ENCODE results near the gene ST6GAL1. TPM values are rescaled to one million over a fixed set of nuclear protein-coding genes. Genes with fewer than 3 reads are reported as not detected.
"Not testable (repeated sequence)": the region's sequence is repeated elsewhere in the genome, so short reads cannot be mapped to it uniquely, and the experiment has no call there.

The ST6GAL1 gene
- total RNA-seq, 1 donor from 2014 or later: 410 TPM

GRCh38 chr3:187042346-187042745 is 112.0 kb downstream of the ST6GAL1 start:
- ATAC-seq (peak; percentile 18), DNase-seq (ENCODE audit: low spot score) (peak; percentile 54)

- DNase-seq (ENCODE audit: low spot score) (no peak), ATAC-seq (no peak)
Observed at GRCh38 chr3:187042874-187043458, 112.6 kb downstream of the ST6GAL1 start.

- DNase-seq (ENCODE audit: low spot score) (no peak), ATAC-seq (no peak)
Observed at GRCh38 chr3:187044206-187044605, 113.9 kb downstream of the ST6GAL1 start.

GRCh38 chr3:187044867-187045552 is 114.7 kb downstream of the ST6GAL1 start:
- no peak for ATAC-seq
- DNase-seq (ENCODE audit: low spot score): no peak

GRCh38 chr3:187046033-187046432 is 115.7 kb downstream of the ST6GAL1 start:
- DNase-seq (ENCODE audit: low spot score) (no peak), ATAC-seq (no peak)

GRCh38 chr3:187049462-187050101 is 119.3 kb downstream of the ST6GAL1 start:
- ATAC-seq: peak; percentile 54
- DNase-seq (ENCODE audit: low spot score): no peak

GRCh38 chr3:187051066-187051465 is 120.7 kb downstream of the ST6GAL1 start:
- ATAC-seq: peak; percentile 8
- DNase-seq (ENCODE audit: low spot score): no peak

GRCh38 chr3:187051724-187052366 is 121.5 kb downstream of the ST6GAL1 start:
- DNase-seq (ENCODE audit: low spot score) (no peak), ATAC-seq (peak; percentile 38)

GRCh38 chr3:187052427-187052826 is 122.1 kb downstream of the ST6GAL1 start:
- not testable (repeated sequence) for DNase-seq (ENCODE audit: low spot score); ATAC-seq

GRCh38 chr3:187054433-187054832 is 124.1 kb downstream of the ST6GAL1 start:
- ATAC-seq; DNase-seq (ENCODE audit: low spot score): not testable (repeated sequence)

GRCh38 chr3:187057803-187058202 is 127.5 kb downstream of the ST6GAL1 start:
- ATAC-seq: peak; percentile 21
- not testable (repeated sequence) for DNase-seq (ENCODE audit: low spot score)

GRCh38 chr3:187061748-187062147 is 131.4 kb downstream of the ST6GAL1 start:
- ATAC-seq: no peak
- no peak for DNase-seq (ENCODE audit: low spot score)

GRCh38 chr3:187062526-187063177 is 132.3 kb downstream of the ST6GAL1 start:
- ATAC-seq (peak; percentile 56), DNase-seq (ENCODE audit: low spot score) (no peak)

- DNase-seq (ENCODE audit: low spot score) (no peak), ATAC-seq (peak; percentile 15)
Observed at GRCh38 chr3:187063286-187064121, 133.2 kb downstream of the ST6GAL1 start.

- peak; percentile 82 for DNase-seq (ENCODE audit: low spot score)
- peak; percentile 69 for ATAC-seq
Observed at GRCh38 chr3:187064210-187065115, 134.1 kb downstream of the ST6GAL1 start.

GRCh38 chr3:187066228-187066995 is 136.1 kb downstream of the ST6GAL1 start:
- ATAC-seq (peak; percentile 39), DNase-seq (ENCODE audit: low spot score) (no peak)

- no peak for ATAC-seq
- DNase-seq (ENCODE audit: low spot score): no peak
Observed at GRCh38 chr3:187068787-187069186, 138.5 kb downstream of the ST6GAL1 start.

- ATAC-seq: no peak
- no peak for DNase-seq (ENCODE audit: low spot score)
Observed at GRCh38 chr3:187069857-187070516, 139.7 kb downstream of the ST6GAL1 start.

All from left lobe of liver (tissue), 2 donors.